Gastrocnemius medialis (tissue), 4 donors: Measurements from ENCODE around the gene NOX3.

Experiments
- POLR2A ChIP-seq, 2 donors: fragments of 450-650 bp; IDR thresholded peaks; one replicate each; pipeline ENCODE4 v1.6.1; 2017; ENCODE audit warnings: antibody characterized with exemption in 2 of 2, mild to moderate bottlenecking in 2 of 2, moderate library complexity in 2 of 2
- TF ChIP-seq, protein P1 (sequence below), 5 experiments: fragments of 450-650 bp in 3 of 5; fragments of 200-600 bp in 2 of 5; sonication (generic) in 2 of 5; IDR thresholded peaks in 4 of 5; conservative IDR thresholded peaks in 1 of 5; 1 replicate in 4 of 5; 2 replicates in 1 of 5; pipeline ENCODE4 v1.5.1; 2016 to 2019; ENCODE audit warnings: antibody characterized with exemption in 5 of 5, mild to moderate bottlenecking in 3 of 5, moderate library complexity in 3 of 5

DNA sequence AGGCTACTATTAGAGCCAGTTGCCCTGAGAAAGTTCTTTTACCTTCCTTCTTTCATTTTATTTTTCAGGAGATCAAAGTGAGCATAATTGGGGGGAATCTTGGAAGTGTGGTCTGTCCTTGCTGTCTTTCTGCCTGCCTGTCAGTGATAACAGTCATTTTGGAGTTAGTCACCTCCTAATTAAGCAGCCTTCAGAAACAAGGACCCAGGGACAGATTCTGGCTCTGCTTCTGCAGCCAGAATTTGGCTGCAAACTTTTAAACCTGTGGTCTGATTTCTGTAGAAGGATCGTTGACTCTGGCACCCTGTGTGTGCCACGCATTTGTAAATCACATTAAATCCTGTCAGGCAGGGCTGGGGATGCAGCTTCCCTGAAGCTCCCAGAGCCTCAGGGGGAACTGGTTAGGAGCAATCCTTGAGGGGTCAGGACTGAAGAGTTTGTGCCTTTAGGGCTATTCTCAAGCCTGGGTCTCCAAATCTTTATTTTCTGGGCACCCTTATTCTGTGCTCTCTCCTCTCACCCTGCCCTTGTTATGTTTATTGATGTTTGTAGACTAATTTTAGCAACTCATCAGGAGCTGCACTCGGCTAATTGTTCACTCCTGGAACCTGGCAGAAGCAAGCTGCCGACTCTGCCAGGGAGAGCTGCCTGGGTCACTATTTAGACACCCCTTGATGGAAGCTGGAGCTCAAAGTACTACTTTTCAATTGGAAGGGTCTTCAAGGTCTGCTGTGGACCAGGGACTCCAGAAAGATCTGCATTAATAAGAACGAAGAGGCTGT, 6.8 kb downstream of the NOX3 start:
- TF ChIP-seq, protein P1, sequence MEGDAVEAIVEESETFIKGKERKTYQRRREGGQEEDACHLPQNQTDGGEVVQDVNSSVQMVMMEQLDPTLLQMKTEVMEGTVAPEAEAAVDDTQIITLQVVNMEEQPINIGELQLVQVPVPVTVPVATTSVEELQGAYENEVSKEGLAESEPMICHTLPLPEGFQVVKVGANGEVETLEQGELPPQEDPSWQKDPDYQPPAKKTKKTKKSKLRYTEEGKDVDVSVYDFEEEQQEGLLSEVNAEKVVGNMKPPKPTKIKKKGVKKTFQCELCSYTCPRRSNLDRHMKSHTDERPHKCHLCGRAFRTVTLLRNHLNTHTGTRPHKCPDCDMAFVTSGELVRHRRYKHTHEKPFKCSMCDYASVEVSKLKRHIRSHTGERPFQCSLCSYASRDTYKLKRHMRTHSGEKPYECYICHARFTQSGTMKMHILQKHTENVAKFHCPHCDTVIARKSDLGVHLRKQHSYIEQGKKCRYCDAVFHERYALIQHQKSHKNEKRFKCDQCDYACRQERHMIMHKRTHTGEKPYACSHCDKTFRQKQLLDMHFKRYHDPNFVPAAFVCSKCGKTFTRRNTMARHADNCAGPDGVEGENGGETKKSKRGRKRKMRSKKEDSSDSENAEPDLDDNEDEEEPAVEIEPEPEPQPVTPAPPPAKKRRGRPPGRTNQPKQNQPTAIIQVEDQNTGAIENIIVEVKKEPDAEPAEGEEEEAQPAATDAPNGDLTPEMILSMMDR (IDR thresholded peaks at IDR 0.05 in 4 of 5, conservative IDR thresholded peaks at IDR 0.05 in 1 of 5): no peak
- no peak for TF ChIP-seq POLR2A (IDR thresholded peaks at IDR 0.05)
